Body of pancreas (tissue), 4 donors: ENCODE data around the gene TSPEAR.

ENCODE experiments used
- POLR2A ChIP-seq, 3 donors: fragments of 450-650 bp; IDR thresholded peaks; one replicate each; pipeline ENCODE4 v1.6.1; 2016; ENCODE audit warnings: antibody characterized with exemption in 3 of 3, mild to moderate bottlenecking in 2 of 3
- TF ChIP-seq, protein P1 (sequence below), 7 experiments: fragments of 450-650 bp in 4 of 7; fragments of 200-600 bp in 3 of 7; sonication (generic) in 3 of 7; IDR thresholded peaks; one replicate each; pipeline ENCODE4 v1.5.1; 2016 to 2019; ENCODE audit warnings: antibody characterized with exemption in 7 of 7

- no peak for TF ChIP-seq POLR2A (IDR thresholded peaks at IDR 0.05)
- TF ChIP-seq, protein P1, sequence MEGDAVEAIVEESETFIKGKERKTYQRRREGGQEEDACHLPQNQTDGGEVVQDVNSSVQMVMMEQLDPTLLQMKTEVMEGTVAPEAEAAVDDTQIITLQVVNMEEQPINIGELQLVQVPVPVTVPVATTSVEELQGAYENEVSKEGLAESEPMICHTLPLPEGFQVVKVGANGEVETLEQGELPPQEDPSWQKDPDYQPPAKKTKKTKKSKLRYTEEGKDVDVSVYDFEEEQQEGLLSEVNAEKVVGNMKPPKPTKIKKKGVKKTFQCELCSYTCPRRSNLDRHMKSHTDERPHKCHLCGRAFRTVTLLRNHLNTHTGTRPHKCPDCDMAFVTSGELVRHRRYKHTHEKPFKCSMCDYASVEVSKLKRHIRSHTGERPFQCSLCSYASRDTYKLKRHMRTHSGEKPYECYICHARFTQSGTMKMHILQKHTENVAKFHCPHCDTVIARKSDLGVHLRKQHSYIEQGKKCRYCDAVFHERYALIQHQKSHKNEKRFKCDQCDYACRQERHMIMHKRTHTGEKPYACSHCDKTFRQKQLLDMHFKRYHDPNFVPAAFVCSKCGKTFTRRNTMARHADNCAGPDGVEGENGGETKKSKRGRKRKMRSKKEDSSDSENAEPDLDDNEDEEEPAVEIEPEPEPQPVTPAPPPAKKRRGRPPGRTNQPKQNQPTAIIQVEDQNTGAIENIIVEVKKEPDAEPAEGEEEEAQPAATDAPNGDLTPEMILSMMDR (IDR thresholded peaks at IDR 0.05), result no peak
These were observed 14.8 kb downstream of the TSPEAR start for GRCh38 chr21:44696572-44696971.
